HG02884 (cell line): ENCODE results near the gene OR51A7.
"Not testable (repeated sequence)": the region's sequence is repeated elsewhere in the genome, so short reads cannot be mapped to it uniquely, and the experiment has no call there.

Experiments
- ATAC-seq: cut with Tn5 transposase; IDR thresholded peaks from one replicate; pipeline ENCODE4 v1.9.1; 2021; ENCODE audit warnings: mild to moderate bottlenecking, moderate library complexity; ENCODE audit not compliant: unreplicated experiment

Gene OR51A7

DNA sequence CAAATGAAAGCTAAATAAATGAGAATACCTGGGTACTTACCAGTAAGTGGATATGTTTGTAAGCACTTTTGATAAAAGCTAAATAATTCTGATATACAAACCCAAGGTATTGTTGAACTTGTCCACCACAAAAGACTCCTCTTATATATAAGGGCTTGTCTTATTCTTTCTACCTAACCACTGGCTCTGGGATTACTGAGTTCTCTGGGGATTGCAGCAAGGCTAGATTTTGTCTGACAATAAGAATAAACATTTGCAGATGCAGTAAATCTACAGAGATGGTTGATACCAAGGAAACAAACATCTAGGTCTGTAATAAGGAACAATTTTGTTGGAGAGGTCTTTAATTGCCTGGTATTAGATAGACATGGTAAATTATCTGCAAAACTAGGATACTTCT lies 43.9 kb downstream of the OR51A7 start, which contains the start of gene OR51A4:
Gene OR51A4 (minus strand): TSS at position 101 of the 400 bp plus-strand sequence. CDS start 505 bp downstream, outside the sequence.
- ATAC-seq, result no peak

GRCh38 chr11:4955613-4956012 lies 52.0 kb downstream of the OR51A7 start, which contains the start of gene OR51A2:
Gene OR51A2 (minus strand): TSS chr11:4955713. CDS start chr11:4955713, 0 bp downstream.
- not testable (repeated sequence) for ATAC-seq

DNA sequence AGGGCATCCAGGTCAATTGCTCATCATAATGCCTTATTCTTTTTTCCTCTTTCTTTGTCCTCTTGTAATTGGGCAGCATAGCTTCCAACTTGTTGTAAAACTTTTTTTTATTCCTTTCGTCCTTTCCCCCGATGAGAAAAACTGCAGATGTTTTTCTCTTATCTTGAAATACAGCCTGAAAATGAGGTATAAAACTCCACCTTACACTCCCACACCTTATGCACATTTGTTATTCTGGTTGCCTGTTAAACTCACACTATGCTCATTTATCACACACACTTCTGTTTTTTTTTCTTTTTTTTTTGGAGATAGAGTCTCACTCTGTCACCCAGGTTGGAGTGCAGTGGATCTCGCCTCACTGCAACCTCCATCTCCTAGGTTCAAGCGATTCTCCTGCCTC lies 53.8 kb downstream of the OR51A7 start:
- no peak for ATAC-seq
